HG03565 (cell line): Measurements from ENCODE around the gene DCDC2.
"Not testable (repeated sequence)": the region's sequence is repeated elsewhere in the genome, so short reads cannot be mapped to it uniquely, and the experiment has no call there.

ENCODE experiments used
- ATAC-seq: cut with Tn5 transposase; IDR thresholded peaks from one replicate; pipeline ENCODE4 v1.9.1; 2021; ENCODE audit warnings: mild to moderate bottlenecking, moderate library complexity; ENCODE audit not compliant: unreplicated experiment

The DCDC2 gene

DNA sequence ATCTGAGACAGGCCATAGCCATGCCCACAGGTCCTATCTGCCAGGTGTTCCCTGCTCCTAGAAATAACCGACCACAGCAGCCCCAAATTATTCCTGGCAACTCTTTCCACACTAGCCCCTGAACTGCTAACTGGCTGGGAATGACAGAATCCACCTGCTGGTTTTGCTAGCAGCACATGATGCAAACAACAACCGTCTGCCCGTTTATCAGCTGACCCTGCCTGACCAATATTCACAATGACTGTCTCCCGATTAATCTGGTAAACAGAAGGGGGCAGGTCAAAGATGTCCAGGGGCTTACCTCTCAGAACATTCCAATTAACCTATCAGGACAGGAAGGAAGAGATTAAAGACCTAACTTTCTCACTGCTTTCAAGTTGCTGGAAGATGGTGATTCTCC lies 130.3 kb downstream of the DCDC2 start:
- no peak for ATAC-seq

DNA sequence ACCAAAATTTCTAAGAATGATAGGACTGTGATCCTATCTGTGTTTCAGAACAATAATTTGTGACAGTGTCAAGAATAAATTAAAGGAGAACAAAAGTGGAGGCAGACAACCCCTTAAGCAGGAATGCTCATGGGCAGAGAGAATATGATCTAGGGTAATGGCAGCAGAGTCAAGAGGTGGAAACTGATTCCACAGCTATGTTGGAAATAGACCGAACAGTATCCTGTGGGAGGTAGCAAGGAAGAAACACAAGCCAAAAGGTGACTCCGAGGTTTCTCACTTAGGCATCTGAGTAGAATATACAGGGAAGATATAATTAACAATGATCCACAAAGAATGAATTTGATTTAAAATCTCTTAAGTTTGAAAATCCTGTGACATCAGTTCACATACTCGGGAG lies 131.3 kb downstream of the DCDC2 start:
- ATAC-seq, result no peak

DNA sequence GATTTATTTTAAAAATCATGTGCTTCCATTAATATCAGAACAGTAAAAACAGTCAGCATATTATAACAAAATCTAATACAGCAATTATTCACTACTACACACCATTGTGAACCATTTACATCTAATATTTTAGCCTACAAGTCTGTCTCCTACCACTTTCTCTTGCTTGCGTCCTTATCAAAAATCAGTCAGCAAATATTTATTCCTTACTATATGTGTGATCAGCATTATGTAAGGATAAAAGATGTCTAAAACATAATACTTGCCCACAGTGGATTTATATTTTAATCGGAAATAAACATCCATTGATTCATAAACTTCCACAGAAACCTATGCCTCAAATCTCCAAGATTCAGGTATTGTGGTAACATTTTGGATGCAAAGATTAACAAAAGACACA lies 132.0 kb downstream of the DCDC2 start:
- no peak for ATAC-seq

- no peak for ATAC-seq
These were observed 134.5 kb downstream of the DCDC2 start for GRCh38 chr6:24223115-24223919.

- ATAC-seq, result no peak
These were observed 138.2 kb downstream of the DCDC2 start for GRCh38 chr6:24219670-24220069.

DNA sequence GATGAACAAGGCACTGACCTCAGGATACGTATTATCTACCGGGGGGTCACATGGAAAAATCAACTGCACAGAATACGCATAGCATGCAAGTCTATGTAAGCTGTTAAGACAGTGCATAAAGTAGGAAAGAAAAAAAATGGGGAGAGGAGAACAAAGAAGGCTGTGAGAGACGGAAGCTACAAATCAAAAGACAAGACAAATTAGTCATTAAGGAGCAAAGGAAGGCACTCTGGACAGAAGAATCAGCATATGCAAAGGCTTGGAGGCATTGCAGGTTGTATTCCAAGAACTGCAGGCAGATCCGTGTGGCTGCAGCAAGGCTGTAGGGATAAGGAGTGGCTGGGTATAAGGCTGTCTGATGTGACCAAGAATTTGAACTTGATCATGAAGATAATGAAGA lies 142.9 kb downstream of the DCDC2 start:
- no peak for ATAC-seq

DNA sequence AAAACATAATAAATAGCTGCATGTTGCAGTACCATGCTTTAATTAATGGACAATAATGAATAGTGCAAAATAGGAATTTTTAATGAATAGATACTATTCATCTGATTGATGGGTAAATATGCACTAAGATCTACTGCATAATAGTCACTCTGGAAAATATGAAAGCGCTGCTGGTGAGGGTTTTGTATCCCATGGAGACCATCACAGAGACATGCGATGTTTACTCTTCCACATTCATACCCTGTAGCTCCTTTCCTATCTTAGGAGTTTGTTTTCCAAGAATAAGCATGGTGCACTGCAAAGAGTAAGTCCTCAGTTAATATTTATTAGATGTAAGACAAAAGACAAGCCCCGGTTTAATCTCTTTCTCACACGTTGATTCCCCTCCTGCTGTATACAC lies 150.4 kb downstream of the DCDC2 start:
- ATAC-seq, result no peak

DNA sequence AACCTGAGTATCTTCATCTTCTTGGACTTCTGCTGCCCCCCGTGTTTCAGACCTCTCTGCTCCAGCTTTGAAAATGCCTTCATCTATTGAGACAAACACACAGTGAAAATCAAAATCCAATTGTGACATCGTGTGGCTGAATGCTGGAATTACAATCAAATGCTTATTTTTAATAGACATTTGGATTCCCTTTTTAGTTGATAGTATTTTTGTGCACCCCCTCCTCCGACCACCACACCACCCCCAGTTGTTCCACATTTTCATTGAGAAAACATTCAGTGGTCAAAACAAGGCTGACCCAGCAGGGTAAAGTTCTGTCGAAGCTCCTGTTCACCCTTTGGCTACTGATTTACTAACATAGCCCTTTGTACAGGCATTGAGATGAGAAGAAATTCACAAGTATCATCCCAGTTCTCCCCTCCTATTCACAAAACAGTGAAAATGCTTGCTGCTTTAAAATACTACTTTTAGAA lies 152.8 kb downstream of the DCDC2 start:
- ATAC-seq, result peak; percentile 54

- ATAC-seq, result not testable (repeated sequence)
These were observed 153.7 kb downstream of the DCDC2 start for GRCh38 chr6:24204113-24204512.

- ATAC-seq, result no peak
These were observed 160.0 kb downstream of the DCDC2 start for GRCh38 chr6:24197892-24198291.

- ATAC-seq, result no peak
These were observed 161.8 kb downstream of the DCDC2 start for GRCh38 chr6:24195836-24196597.

DNA sequence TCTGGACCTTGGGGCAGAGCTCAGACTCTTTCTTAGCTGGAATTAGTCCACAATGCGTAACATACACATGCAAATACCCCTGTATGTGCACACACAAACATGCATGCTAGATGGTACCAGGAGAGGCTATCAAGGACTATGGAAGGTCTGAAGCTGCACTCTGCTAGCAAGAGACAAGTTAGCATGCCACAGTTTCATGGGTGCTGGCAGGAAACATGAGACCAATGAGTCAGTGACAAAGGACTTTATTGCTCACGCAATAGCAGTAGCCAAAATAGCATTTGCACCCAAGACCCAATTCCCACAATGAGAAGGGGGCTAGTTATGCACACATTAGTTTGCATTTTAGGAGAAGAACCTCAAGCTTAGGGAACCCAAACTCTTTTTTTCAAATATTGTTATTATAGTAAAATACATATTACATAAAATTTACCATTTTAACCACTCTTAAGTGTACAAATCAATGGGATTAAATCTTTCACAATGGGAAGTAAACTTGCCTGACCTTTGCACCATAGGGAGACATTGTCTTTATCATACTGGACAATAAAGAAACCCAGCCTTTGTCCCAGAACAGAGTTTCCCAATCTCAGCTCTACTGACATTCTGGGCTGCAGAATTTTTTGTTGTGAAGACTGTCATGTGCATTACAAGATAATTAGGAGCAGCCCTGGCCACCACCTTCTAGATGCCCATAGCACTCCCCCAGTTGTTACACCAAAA lies 162.7 kb downstream of the DCDC2 start:
- no peak for ATAC-seq

DNA sequence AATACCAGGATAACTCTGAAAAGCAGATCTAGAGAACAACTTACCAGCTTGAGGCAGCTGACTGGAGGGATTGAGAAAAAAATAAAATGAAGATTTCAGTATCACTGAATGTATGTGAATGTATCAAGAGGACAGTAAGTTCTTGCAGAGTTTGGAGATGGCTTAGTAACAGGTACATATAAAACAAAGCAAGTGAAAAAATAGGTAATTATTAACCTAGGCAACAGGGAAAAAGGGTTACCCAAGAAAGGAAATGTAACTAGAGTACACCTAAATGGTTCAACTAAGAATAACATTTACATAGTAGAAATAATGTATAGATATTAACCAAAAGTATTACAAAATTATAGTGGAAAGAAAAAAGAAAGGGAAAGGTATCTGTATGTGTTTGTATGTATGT lies 164.5 kb downstream of the DCDC2 start:
- ATAC-seq, result no peak

- ATAC-seq, result no peak
These were observed 166.5 kb downstream of the DCDC2 start for GRCh38 chr6:24191346-24191745.

- ATAC-seq, result no peak
These were observed 169.2 kb downstream of the DCDC2 start for GRCh38 chr6:24188578-24189080.

- ATAC-seq, result no peak
These were observed 169.8 kb downstream of the DCDC2 start for GRCh38 chr6:24187965-24188577.

- no peak for ATAC-seq
These were observed 171.5 kb downstream of the DCDC2 start for GRCh38 chr6:24186349-24186748.

- ATAC-seq, result no peak
These were observed 174.3 kb downstream of the DCDC2 start for GRCh38 chr6:24183584-24183983.

- no peak for ATAC-seq
These were observed 200.0 kb downstream of the DCDC2 start for GRCh38 chr6:24157886-24158285.

DNA sequence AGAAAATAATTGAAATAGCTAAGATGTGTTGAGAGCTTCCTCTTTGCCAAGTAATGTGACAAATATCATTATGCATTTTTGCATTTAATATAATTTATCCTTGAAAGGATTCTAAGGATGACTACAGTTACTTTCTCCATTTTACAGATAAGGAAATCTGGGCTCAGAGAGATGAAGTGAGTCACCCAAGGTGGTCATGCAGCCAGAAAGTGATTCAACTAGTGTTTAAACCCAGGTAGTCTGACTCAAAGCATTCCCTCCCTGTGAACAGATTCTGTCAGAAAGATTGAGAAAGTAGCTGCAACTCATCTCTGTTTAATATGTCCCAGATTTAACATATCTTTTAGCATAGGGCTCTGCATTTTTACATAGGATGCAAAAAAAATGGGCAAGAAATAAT lies 203.7 kb downstream of the DCDC2 start:
- no peak for ATAC-seq

GRCh38 chr6:24152014-24152413 lies 205.8 kb downstream of the DCDC2 start:
- no peak for ATAC-seq
